ENCODE measurements around the gene TAAR6. TPM values are rescaled to one million over a fixed set of nuclear protein-coding genes. Genes with fewer than 3 reads are reported as not detected.
A peak's percentile ranks its signal among the peaks of the same experiment; 100 is the strongest.
"Not testable (repeated sequence)": the region's sequence is repeated elsewhere in the genome, so short reads cannot be mapped to it uniquely, and the experiment has no call there.

Gene TAAR6
- total and polyA plus RNA-seq, 2 donors (not counting 3 experiments of a cell fraction or from before 2014, with no cell fraction given) = not detected

DNA sequence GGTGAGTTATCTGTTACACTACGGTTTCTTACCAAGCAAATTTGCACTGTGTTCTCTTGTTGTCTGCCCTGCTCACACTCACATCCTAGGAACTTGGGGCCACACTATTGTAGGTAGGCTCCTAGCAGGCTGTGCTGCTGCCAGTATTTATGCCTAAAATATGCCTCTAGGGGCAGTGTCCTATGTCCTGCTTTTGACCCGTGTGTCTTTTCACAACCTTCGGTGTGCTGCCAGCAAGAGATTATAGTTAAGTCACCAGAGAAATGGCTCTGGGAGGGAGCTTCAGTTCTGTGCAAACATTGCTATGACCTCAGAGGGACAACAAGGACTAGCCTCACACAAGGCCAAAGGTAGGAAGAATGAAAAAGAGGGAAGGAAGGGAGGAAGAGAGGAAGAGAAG is 28.4 kb downstream of the TAAR6 start:
- intact Hi-C loops (cut with micrococcal nuclease) = no loop called here
- FAIRE-seq (no peak), DNase-seq (ENCODE audit: low read depth, low spot score) (no peak)
- Histone ChIP-seq H3K4me3 (replicated peaks in 1 of 3; ENCODE audit: insufficient read depth in 1 of 3, low read depth in 1 of 3, low read length in 3 of 3) (no peak overlapping the region), H3K36me3 (ENCODE audit: control insufficient read depth in 2 of 2, extremely low read depth in 1 of 2, insufficient read depth in 2 of 2, low read length in 2 of 2) (no peaks in the 10 kb centered on the region), H3K79me2 (ENCODE audit: control insufficient read depth, insufficient read depth, low read length) (no peaks in the 10 kb centered on the region), H3K4me2 (ENCODE audit: insufficient read depth, low read length) (no peak overlapping the region), H2AFZ (ENCODE audit: low read depth, low read length) (no peak overlapping the region), H3K27ac (ENCODE audit: insufficient read depth, low read depth, low read length) (no peak overlapping the region), H3K9ac (replicated peaks; ENCODE audit: extremely low read depth, insufficient read depth, low read length) (no peak overlapping the region), H3K27me3 (ENCODE audit: control insufficient read depth in 2 of 2, insufficient read depth in 2 of 2, low read length in 2 of 2) (peaks cover 0 to 3% of the 10 kb centered on the region in 2 experiments), H3K4me1 (ENCODE audit: control insufficient read depth, extremely low read depth, insufficient read depth, low read length) (no peaks in the 10 kb centered on the region), H3K9me1 (replicated peaks; ENCODE audit: control insufficient read depth, extremely low read depth, insufficient read depth, low read length) (no peaks in the 10 kb centered on the region), H4K20me1 (replicated peaks; ENCODE audit: control insufficient read depth, extremely low read depth, insufficient read depth, low read length) (no peaks in the 10 kb centered on the region), H3K9me3 (replicated peaks; ENCODE audit: control insufficient read depth, insufficient read depth, low read length) (no peaks in the 10 kb centered on the region)
- ChIA-PET CTCF (no interaction called here), POLR2A (no interaction called here)
- BruUV-seq (replicated peaks) = no TSS peak
- TF ChIP-seq, protein P1, sequence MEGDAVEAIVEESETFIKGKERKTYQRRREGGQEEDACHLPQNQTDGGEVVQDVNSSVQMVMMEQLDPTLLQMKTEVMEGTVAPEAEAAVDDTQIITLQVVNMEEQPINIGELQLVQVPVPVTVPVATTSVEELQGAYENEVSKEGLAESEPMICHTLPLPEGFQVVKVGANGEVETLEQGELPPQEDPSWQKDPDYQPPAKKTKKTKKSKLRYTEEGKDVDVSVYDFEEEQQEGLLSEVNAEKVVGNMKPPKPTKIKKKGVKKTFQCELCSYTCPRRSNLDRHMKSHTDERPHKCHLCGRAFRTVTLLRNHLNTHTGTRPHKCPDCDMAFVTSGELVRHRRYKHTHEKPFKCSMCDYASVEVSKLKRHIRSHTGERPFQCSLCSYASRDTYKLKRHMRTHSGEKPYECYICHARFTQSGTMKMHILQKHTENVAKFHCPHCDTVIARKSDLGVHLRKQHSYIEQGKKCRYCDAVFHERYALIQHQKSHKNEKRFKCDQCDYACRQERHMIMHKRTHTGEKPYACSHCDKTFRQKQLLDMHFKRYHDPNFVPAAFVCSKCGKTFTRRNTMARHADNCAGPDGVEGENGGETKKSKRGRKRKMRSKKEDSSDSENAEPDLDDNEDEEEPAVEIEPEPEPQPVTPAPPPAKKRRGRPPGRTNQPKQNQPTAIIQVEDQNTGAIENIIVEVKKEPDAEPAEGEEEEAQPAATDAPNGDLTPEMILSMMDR (IDR thresholded peaks at IDR 0.05; ENCODE audit: extremely low read depth in 1 of 2, insufficient read depth in 1 of 2, low read depth in 1 of 2, low read length in 2 of 2) = peak in 1 of 2 donors; percentile 11
- TF ChIP-seq FOS (IDR thresholded peaks at IDR 0.05; ENCODE audit: borderline replicate concordance, insufficient read depth, low read length) = no peak
- dilution Hi-C loops (cut with MboI; ENCODE audit: extremely low pct_ligation_motif_present, low sequenced_read_pairs) = no loop called here

DNA sequence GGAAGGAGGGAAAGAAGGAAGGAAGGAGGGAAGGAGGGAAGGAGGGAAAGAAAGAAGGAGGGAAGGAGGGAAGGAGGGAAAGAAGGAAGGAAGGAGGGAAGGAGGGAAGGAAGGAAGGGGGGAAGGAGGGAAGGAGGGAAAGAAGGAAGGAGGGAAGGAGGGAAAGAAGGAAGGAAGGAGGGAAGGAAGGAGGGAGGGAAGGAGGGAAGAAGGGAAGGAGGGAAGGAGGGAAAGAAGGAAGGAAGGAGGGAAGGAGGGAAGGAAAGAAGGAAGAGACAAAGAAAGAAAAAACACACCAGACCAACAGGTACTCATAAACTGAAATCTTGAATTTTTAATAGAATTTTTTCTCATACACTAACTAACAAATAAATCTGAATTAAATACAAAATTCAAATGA is 30.8 kb downstream of the TAAR6 start:
- H3K27me3 ChIP-seq (ENCODE audit: control insufficient read depth in 2 of 2, insufficient read depth in 2 of 2, low read length in 2 of 2); H3K4me1 ChIP-seq (ENCODE audit: control insufficient read depth, extremely low read depth, insufficient read depth, low read length); H3K36me3 ChIP-seq (ENCODE audit: control insufficient read depth in 2 of 2, extremely low read depth in 1 of 2, insufficient read depth in 2 of 2, low read length in 2 of 2); H3K9ac ChIP-seq (replicated peaks; ENCODE audit: extremely low read depth, insufficient read depth, low read length); H3K4me3 ChIP-seq (replicated peaks in 1 of 3; ENCODE audit: insufficient read depth in 1 of 3, low read depth in 1 of 3, low read length in 3 of 3); dilution Hi-C loops (cut with MboI; ENCODE audit: extremely low pct_ligation_motif_present, low sequenced_read_pairs); H3K79me2 ChIP-seq (ENCODE audit: control insufficient read depth, insufficient read depth, low read length); CTCF ChIA-PET; intact Hi-C loops (cut with micrococcal nuclease); H2AFZ ChIP-seq (ENCODE audit: low read depth, low read length); FAIRE-seq; H4K20me1 ChIP-seq (replicated peaks; ENCODE audit: control insufficient read depth, extremely low read depth, insufficient read depth, low read length); H3K27ac ChIP-seq (ENCODE audit: insufficient read depth, low read depth, low read length); DNase-seq (ENCODE audit: low read depth, low spot score); H3K9me3 ChIP-seq (replicated peaks; ENCODE audit: control insufficient read depth, insufficient read depth, low read length); BruUV-seq (replicated peaks); H3K4me2 ChIP-seq (ENCODE audit: insufficient read depth, low read length); POLR2A ChIA-PET; H3K9me1 ChIP-seq (replicated peaks; ENCODE audit: control insufficient read depth, extremely low read depth, insufficient read depth, low read length): not testable (repeated sequence)
